Ovary (tissue), 3 donors: Measurements from ENCODE around the gene NUDT6.

Source experiments
- POLR2A ChIP-seq: fragments of 450-650 bp; IDR thresholded peaks from one replicate; pipeline ENCODE4 v1.6.1; 2017; ENCODE audit warnings: antibody characterized with exemption, mild to moderate bottlenecking, moderate library complexity
- TF ChIP-seq, protein P1 (sequence below), 3 donors: fragments of 450-650 bp in 2 of 3; fragments of 200-600 bp in 1 of 3; IDR thresholded peaks; one replicate each; pipeline versions ENCODE4 v1.5.1 to v1.8.0; 2016 to 2022; ENCODE audit warnings: antibody characterized with exemption in 3 of 3, mild to moderate bottlenecking in 1 of 3
- donor health status: DM: no; HTN: no; CAD: no.

DNA sequence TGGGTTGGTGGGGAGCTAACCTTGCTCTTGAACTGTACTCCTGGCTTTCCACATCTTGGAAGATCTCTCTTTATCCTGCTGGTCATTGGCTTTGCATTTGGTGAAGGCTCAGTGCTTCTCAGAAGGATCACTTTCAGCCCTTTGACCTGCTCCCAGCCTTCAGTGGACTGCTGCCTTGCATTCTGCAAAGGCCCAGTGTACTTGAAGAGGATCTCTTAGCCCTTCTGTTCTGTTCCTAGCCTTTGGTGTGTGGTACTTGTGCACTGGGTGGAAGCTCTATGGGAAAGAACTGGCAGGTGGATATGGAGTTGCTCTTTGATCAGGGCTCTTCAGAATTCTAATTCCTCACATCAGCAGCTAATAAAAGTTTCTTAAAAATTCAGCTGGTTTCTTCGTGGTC lies 49.3 kb downstream of the NUDT6 start:
- TF ChIP-seq, protein P1, sequence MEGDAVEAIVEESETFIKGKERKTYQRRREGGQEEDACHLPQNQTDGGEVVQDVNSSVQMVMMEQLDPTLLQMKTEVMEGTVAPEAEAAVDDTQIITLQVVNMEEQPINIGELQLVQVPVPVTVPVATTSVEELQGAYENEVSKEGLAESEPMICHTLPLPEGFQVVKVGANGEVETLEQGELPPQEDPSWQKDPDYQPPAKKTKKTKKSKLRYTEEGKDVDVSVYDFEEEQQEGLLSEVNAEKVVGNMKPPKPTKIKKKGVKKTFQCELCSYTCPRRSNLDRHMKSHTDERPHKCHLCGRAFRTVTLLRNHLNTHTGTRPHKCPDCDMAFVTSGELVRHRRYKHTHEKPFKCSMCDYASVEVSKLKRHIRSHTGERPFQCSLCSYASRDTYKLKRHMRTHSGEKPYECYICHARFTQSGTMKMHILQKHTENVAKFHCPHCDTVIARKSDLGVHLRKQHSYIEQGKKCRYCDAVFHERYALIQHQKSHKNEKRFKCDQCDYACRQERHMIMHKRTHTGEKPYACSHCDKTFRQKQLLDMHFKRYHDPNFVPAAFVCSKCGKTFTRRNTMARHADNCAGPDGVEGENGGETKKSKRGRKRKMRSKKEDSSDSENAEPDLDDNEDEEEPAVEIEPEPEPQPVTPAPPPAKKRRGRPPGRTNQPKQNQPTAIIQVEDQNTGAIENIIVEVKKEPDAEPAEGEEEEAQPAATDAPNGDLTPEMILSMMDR (IDR thresholded peaks at IDR 0.05), result no peak
- no peak for TF ChIP-seq POLR2A
